Dendritic cell treated with granulocyte-macrophage colony-stimulating factor and Interleukin-4, amounts not matched to agents 40 ng/mL and 50 ng/mL, for 4 days (primary cell): ENCODE measurements around the gene RARG.
"Not testable (repeated sequence)": the region's sequence is repeated elsewhere in the genome, so short reads cannot be mapped to it uniquely, and the experiment has no call there.

ENCODE experiments used
- H3K27ac Mint-ChIP-seq: one replicate; pipeline ENCODE4 v1.8.0; 2022; ENCODE audit warnings: mild to moderate bottlenecking, mixed read lengths
- H3K27me3 Mint-ChIP-seq: one replicate; pipeline ENCODE4 v1.8.0; 2022; ENCODE audit warnings: mild to moderate bottlenecking, mixed read lengths
- H3K36me3 Mint-ChIP-seq: one replicate; pipeline ENCODE4 v1.8.0; 2022; ENCODE audit warnings: low read depth, mixed read lengths
- H3K4me1 Mint-ChIP-seq: one replicate; pipeline ENCODE4 v1.8.0; 2022; ENCODE audit warnings: low read depth, mixed read lengths
- H3K4me3 Mint-ChIP-seq: one replicate; pipeline ENCODE4 v1.8.0; 2022; ENCODE audit warnings: mild to moderate bottlenecking, moderate library complexity, mixed read lengths
- H3K9me3 Mint-ChIP-seq: one replicate; pipeline ENCODE4 v1.8.0; 2022; ENCODE audit warnings: mixed read lengths
- intact Hi-C: fragments of 100-400 bp; cut with micrococcal nuclease; formaldehyde crosslinking; loops from one replicate; pipeline ENCODE4 v1.15.0; 2022

RARG gene

GRCh38 chr12:53214687-53215455, 17.1 kb downstream of the RARG start:
- H3K4me1 Mint-ChIP-seq = peaks cover 75% of the 10 kb centered on the region
- H3K4me3 Mint-ChIP-seq = no peak overlapping the region
- H3K27ac Mint-ChIP-seq = peak overlapping the region; percentile 23
- H3K9me3 Mint-ChIP-seq = no peaks in the 10 kb centered on the region
- intact Hi-C loops = no loop called here
- H3K36me3 Mint-ChIP-seq = peaks cover 82% of the 10 kb centered on the region
- no peaks in the 10 kb centered on the region for H3K27me3 Mint-ChIP-seq

- Mint-ChIP-seq H3K27ac (peak overlapping the region; percentile 23), H3K4me1 (peaks cover 76% of the 10 kb centered on the region)
Observed at GRCh38 chr12:53214221-53214620, 17.8 kb downstream of the RARG start.

GRCh38 chr12:53213348-53213747, 18.7 kb downstream of the RARG start:
- Mint-ChIP-seq H3K27me3 (no peaks in the 10 kb centered on the region), H3K9me3 (no peaks in the 10 kb centered on the region), H3K4me3 (no peak overlapping the region), H3K36me3 (peaks cover 82% of the 10 kb centered on the region), H3K4me1 (peaks cover 76% of the 10 kb centered on the region), H3K27ac (no peak overlapping the region)
- intact Hi-C loops = loop anchor here (1.0 kb wide), 2 partner anchors 74 to 108 kb away; partner anchors contain the start of gene AAAS

More at GRCh38 chr12:53214221-53214620, 17.8 kb downstream of the RARG start:
- no peaks in the 10 kb centered on the region for H3K27me3 Mint-ChIP-seq
- H3K4me3 Mint-ChIP-seq = no peak overlapping the region
- intact Hi-C loops = no loop called here
- H3K36me3 Mint-ChIP-seq = peaks cover 80% of the 10 kb centered on the region
- no peaks in the 10 kb centered on the region for H3K9me3 Mint-ChIP-seq

GRCh38 chr12:53212931-53213330, 19.1 kb downstream of the RARG start:
- intact Hi-C loops = loop anchor here (1.0 kb wide), 2 partner anchors 74 to 108 kb away; partner anchors contain the start of gene AAAS
- no peak overlapping the region for H3K27ac Mint-ChIP-seq
- H3K27me3 Mint-ChIP-seq = no peaks in the 10 kb centered on the region
- peaks cover 76% of the 10 kb centered on the region for H3K4me1 Mint-ChIP-seq
- no peak overlapping the region for H3K4me3 Mint-ChIP-seq
- no peaks in the 10 kb centered on the region for H3K9me3 Mint-ChIP-seq
- peaks cover 82% of the 10 kb centered on the region for H3K36me3 Mint-ChIP-seq

GRCh38 chr12:53211476-53212381, 20.3 kb downstream of the RARG start:
- Mint-ChIP-seq H3K4me3 (no peak overlapping the region), H3K27ac (no peak overlapping the region), H3K9me3 (no peaks in the 10 kb centered on the region), H3K36me3 (peaks cover 75% of the 10 kb centered on the region), H3K27me3 (no peaks in the 10 kb centered on the region), H3K4me1 (peaks cover 76% of the 10 kb centered on the region)
- intact Hi-C loops = no loop called here

GRCh38 chr12:53210843-53211242, 21.2 kb downstream of the RARG start:
- intact Hi-C loops = no loop called here
- Mint-ChIP-seq H3K27ac (no peak overlapping the region), H3K27me3 (no peaks in the 10 kb centered on the region), H3K4me1 (peaks cover 76% of the 10 kb centered on the region), H3K9me3 (no peaks in the 10 kb centered on the region), H3K4me3 (no peak overlapping the region), H3K36me3 (peaks cover 67% of the 10 kb centered on the region)

GRCh38 chr12:53208877-53209463, 23.0 kb downstream of the RARG start:
- peaks cover 48% of the 10 kb centered on the region for H3K36me3 Mint-ChIP-seq
- H3K27ac Mint-ChIP-seq = peak overlapping the region; percentile 81
- peaks cover 75% of the 10 kb centered on the region for H3K4me1 Mint-ChIP-seq
- H3K4me3 Mint-ChIP-seq = peak overlapping the region; percentile 62
- no peaks in the 10 kb centered on the region for H3K27me3 Mint-ChIP-seq
- intact Hi-C loops = no loop called here
- H3K9me3 Mint-ChIP-seq = no peaks in the 10 kb centered on the region

GRCh38 chr12:53208435-53208834, 23.6 kb downstream of the RARG start:
- no peaks in the 10 kb centered on the region for H3K27me3 Mint-ChIP-seq
- H3K4me1 Mint-ChIP-seq = peaks cover 70% of the 10 kb centered on the region

GRCh38 chr12:53207042-53207441, 25.0 kb downstream of the RARG start, which contains the start of gene ITGB7:
TSS of gene ITGB7 (minus strand) at chr12:53207251. CDS start at chr12:53200443, 6,808 bp downstream.
- Mint-ChIP-seq H3K36me3 (peaks cover 29% of the 10 kb centered on the region), H3K4me3 (peak within 1 kb of the TSS; percentile 54)

More at GRCh38 chr12:53208435-53208834, 23.6 kb downstream of the RARG start:
- Mint-ChIP-seq H3K36me3 (peaks cover 43% of the 10 kb centered on the region), H3K9me3 (no peaks in the 10 kb centered on the region), H3K27ac (peak overlapping the region; percentile 81), H3K4me3 (no peak overlapping the region)
- intact Hi-C loops = no loop called here

GRCh38 chr12:53205747-53206419, 26.1 kb downstream of the RARG start:
- Mint-ChIP-seq H3K27me3 (no peaks in the 10 kb centered on the region), H3K36me3 (peaks cover 18% of the 10 kb centered on the region), H3K27ac (peak overlapping the region; percentile 57), H3K4me1 (peaks cover 70% of the 10 kb centered on the region), H3K9me3 (no peaks in the 10 kb centered on the region), H3K4me3 (peak overlapping the region; percentile 1)
- intact Hi-C loops = no loop called here

More at GRCh38 chr12:53207042-53207441, 25.0 kb downstream of the RARG start, which contains the start of gene ITGB7:
- intact Hi-C loops = no loop called here
- Mint-ChIP-seq H3K27me3 (no peaks in the 10 kb centered on the region), H3K9me3 (no peaks in the 10 kb centered on the region), H3K4me1 (peaks cover 64% of the 10 kb centered on the region), H3K27ac (peak within 1 kb of the TSS; percentile 81)

GRCh38 chr12:53204351-53204750, 27.7 kb downstream of the RARG start:
- Mint-ChIP-seq H3K36me3 (peaks cover 5% of the 10 kb centered on the region), H3K27me3 (no peaks in the 10 kb centered on the region), H3K4me3 (no peak overlapping the region), H3K27ac (peak overlapping the region; percentile 5), H3K9me3 (no peaks in the 10 kb centered on the region), H3K4me1 (peaks cover 72% of the 10 kb centered on the region)
- intact Hi-C loops = no loop called here

GRCh38 chr12:53202316-53202715, 29.7 kb downstream of the RARG start:
- H3K27ac Mint-ChIP-seq, H3K9me3 Mint-ChIP-seq, H3K36me3 Mint-ChIP-seq, H3K4me3 Mint-ChIP-seq, intact Hi-C loops: not testable (repeated sequence)
- H3K27me3 Mint-ChIP-seq = peaks cover 13% of the 10 kb centered on the region
- H3K4me1 Mint-ChIP-seq = peaks cover 69% of the 10 kb centered on the region

GRCh38 chr12:53201639-53202038, 30.4 kb downstream of the RARG start:
- no peak overlapping the region for H3K4me3 Mint-ChIP-seq
- intact Hi-C loops = no loop called here
- peaks cover 13% of the 10 kb centered on the region for H3K27me3 Mint-ChIP-seq
- peaks cover 66% of the 10 kb centered on the region for H3K4me1 Mint-ChIP-seq
- no peaks in the 10 kb centered on the region for H3K36me3 Mint-ChIP-seq
- no peak overlapping the region for H3K27ac Mint-ChIP-seq
- no peaks in the 10 kb centered on the region for H3K9me3 Mint-ChIP-seq
